ENCODE results near the gene FADD.
A peak's percentile ranks its signal among the peaks of the same experiment; 100 is the strongest.

Gene FADD

DNA sequence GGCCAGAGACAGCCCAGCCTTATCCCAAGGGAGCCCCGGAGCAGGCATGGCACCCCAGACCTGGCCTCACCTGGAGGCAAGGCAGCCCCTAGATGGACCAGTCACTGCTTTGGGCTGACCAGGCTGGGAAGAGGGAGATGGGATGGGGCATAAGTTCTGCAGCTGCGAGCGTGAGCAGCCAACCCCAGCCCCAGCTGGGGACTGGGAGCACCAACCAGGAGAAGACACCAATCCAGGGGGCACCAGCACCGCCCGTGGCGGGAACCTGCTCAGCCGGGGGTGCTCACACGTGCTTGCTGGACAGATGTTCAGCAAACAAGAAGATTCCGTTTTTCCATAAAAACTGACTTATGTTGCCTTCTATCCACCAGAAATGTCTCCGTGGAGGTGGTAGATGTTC is 16.2 kb upstream of the FADD start:
- TF ChIP-seq, protein P1, sequence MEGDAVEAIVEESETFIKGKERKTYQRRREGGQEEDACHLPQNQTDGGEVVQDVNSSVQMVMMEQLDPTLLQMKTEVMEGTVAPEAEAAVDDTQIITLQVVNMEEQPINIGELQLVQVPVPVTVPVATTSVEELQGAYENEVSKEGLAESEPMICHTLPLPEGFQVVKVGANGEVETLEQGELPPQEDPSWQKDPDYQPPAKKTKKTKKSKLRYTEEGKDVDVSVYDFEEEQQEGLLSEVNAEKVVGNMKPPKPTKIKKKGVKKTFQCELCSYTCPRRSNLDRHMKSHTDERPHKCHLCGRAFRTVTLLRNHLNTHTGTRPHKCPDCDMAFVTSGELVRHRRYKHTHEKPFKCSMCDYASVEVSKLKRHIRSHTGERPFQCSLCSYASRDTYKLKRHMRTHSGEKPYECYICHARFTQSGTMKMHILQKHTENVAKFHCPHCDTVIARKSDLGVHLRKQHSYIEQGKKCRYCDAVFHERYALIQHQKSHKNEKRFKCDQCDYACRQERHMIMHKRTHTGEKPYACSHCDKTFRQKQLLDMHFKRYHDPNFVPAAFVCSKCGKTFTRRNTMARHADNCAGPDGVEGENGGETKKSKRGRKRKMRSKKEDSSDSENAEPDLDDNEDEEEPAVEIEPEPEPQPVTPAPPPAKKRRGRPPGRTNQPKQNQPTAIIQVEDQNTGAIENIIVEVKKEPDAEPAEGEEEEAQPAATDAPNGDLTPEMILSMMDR (IDR thresholded peaks at IDR 0.05; ENCODE audit: control insufficient read depth, extremely low read depth, insufficient read depth), result no peak
- H3K4me3 ChIP-seq (ENCODE audit: low read depth, low read length), result no peak overlapping the region
- DNase-seq (ENCODE audit: low read depth), result no peak

DNA sequence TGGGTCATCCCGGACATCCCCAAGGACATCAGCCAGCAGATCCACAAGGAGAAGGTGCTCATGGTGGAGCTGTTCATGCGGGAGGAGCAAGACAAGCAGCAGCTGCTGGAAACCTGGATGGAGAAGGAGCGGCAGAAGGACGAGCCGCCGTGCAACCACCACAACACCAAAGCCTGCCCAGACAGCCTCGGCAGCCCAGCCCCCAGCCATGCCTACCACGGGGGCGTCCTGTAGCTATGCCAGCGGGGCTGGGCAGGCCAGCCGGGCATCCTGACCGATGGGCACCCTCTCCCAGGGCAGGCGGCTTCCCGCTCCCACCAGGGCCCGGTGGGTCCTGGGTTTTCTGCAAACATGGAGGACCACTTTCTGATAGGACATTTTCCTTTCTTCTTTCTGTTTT is 15.3 kb upstream of the FADD start:
- TF ChIP-seq, protein P1 (IDR thresholded peaks at IDR 0.05; ENCODE audit: control insufficient read depth, extremely low read depth, insufficient read depth), result no peak
- no peak for DNase-seq (ENCODE audit: low read depth)
- no peak overlapping the region for H3K4me3 ChIP-seq (ENCODE audit: low read depth, low read length)

DNA sequence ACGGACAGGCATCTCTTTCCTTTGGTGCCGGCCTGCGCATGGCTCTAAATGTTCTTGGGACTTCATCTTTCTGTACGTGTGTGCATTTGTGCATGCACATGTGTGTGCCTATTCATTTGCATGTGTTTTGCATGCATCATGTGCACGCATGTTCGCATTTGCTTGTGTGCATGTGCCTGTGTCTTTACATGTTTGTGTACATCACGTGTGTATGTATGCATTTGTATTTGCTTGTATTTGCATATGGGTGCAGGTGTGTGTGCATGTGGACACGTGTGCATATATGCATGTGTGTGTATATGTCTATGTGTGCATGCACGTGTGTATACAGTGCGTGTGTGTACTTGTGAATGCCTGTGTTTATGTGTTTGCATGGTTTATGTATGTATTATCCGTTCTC is 13.5 kb upstream of the FADD start:
- TF ChIP-seq, protein P1 (IDR thresholded peaks at IDR 0.05; ENCODE audit: control insufficient read depth, extremely low read depth, insufficient read depth), result no peak
- DNase-seq (ENCODE audit: low read depth), result no peak

DNA sequence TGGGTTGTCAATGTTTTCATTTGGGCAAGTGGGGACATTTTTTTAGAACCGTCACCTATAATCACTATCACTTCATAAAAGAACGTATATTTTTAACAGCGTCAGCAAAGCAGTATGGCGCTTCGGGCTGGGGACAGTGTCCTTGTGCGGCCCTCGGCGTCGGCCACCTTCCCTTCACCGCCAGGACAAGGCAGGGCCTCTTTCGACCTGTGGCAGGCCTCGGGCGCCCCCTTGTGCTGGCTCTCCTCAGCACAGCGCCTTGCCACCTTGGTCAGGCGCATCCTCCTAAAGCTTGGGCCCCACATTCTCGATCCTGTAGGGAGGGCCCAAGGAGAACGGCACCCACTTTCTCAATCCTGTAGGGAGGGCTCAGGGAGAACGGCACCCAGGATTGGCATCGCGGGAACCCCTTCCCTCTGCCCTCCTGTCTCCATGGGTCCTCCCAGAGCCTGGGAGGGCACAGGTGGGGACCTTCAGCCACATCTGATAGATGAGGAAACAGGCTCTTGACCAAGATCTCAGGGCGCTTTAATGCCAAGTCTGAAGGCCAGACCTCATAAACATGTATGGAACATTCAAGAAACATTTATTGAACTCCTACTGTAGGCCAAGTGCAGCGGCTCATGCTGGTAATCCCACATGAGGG is 11.5 kb upstream of the FADD start:
- TF ChIP-seq, protein P1 (IDR thresholded peaks at IDR 0.05; ENCODE audit: control insufficient read depth, extremely low read depth, insufficient read depth), result peak; percentile 99
- no peak for DNase-seq (ENCODE audit: low read depth)
- no peak overlapping the region for H3K4me3 ChIP-seq (ENCODE audit: low read depth, low read length)

More for the DNA sequence above, 13.5 kb upstream of the FADD start:
- no peak overlapping the region for H3K4me3 ChIP-seq (ENCODE audit: low read depth, low read length)

DNA sequence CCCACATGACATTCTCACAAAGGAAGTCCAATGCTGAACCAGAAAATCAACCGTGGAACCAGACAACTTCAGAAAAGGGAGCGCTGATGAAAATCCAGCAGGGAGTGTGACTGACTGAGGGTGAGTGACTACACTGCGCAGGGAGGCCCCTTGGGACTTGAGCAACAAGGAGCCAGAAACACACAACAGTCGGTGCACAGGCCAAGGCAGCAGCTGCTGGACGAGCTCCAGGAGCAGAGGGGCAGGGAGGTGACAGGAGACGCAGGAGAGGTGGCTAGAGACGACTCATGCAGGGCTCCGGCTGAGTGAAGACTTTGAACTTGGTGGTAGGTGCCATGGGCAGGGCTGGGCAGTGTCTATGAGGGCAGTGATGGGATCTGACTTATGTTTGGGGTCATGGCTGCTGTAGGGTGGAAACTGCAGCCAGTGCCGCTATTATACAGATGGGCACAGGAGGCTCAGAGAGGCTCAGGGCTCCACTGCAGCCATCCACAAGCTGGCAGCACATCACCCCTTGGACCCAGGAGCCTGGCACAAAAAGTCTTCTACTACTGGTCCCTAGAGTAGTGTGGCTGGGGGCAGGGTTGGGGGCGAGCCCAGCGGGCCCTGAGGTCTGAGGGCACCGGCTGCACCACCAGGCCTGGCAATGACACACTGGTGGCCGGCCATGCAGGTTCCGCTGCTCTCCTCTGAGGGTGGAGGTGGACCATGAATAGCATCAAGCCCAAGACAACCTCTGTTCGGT is 10.3 kb upstream of the FADD start:
- no peak overlapping the region for H3K4me3 ChIP-seq (ENCODE audit: low read depth, low read length)
- TF ChIP-seq, protein P1 (IDR thresholded peaks at IDR 0.05; ENCODE audit: control insufficient read depth, extremely low read depth, insufficient read depth), result no peak

DNA sequence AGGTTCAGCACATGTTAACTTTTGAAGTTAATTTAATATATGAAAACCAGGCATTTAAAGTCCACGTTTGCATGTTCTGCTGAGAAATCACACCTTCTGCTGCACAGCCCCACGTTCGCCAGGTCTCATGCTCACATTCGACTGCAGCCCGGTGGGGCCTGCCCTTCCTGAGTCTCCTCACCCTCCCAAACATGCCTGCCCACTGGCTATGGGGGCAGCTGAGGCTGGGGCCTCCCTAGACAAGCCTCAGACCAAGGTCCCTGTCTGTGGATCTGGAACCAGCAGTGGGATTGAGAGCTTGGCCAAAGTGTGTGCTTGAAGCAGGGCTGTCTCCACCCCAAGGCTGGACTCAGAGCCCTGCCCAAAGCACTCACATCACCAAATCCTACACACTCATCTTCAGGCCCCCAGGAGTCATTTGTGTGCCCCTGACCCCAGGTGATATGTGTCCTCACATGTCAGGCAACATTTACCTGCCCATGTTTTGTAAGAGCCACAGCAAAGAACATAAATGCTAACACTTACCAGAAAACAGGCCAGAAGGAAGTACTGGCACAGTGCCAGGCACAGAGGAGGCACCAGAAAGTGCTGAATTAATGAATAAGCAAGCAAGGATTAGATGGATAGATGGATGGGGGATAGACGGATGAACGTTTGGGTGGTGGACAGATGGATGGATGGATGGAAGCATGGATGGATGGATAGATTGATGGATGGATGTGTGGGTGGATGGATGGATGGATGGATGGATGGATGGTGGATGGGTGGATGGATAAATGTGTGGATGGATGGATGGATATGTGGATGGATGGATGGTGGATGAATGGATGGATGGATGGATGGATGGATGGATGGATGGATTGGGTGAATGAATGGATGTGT is 9.4 kb upstream of the FADD start:
- no peak overlapping the region for H3K4me3 ChIP-seq (ENCODE audit: low read depth, low read length)
- TF ChIP-seq, protein P1 (IDR thresholded peaks at IDR 0.05; ENCODE audit: control insufficient read depth, extremely low read depth, insufficient read depth), result no peak
- no peak for DNase-seq (ENCODE audit: low read depth)

More for the DNA sequence above, 10.3 kb upstream of the FADD start:
- DNase-seq (ENCODE audit: low read depth), result no peak
